Stimulated activated CD4-positive, alpha-beta T cell treated with anti-CD3 and anti-CD28 coated beads, Interleukin-12 subunit alpha, Interleukin-12 subunit beta, amount 100 ng/mL, for 48 hours (primary cell): Measurements from ENCODE around the gene CXXC1.
"Not testable (repeated sequence)": the region's sequence is repeated elsewhere in the genome, so short reads cannot be mapped to it uniquely, and the experiment has no call there.

Source experiments
- DNase-seq, 3 donors: peaks; one replicate each; pipeline ENCODE4 v3.0.0-alpha.2; 2020; ENCODE audit warnings: low read depth in 2 of 3, low spot score in 1 of 3

Gene CXXC1

GRCh38 chr18:50298443-50299284 lies 11.2 kb upstream of the CXXC1 start:
- DNase-seq: no peak

- peak; percentile 49 to 64 (median 63) for DNase-seq
Measured at GRCh38 chr18:50297621-50298442, 10.3 kb upstream of the CXXC1 start.

GRCh38 chr18:50293039-50293438 lies 5.5 kb upstream of the CXXC1 start:
- DNase-seq: no peak

GRCh38 chr18:50289108-50289443 lies 1.6 kb upstream of the CXXC1 start:
- DNase-seq: no peak

- not testable (repeated sequence) for DNase-seq
Measured at GRCh38 chr18:50288348-50289107, 1.0 kb upstream of the CXXC1 start.

- no peak for DNase-seq
Measured at GRCh38 chr18:50287028-50287440, 458 bp downstream of the CXXC1 start.

- DNase-seq: no peak
Measured at GRCh38 chr18:50286391-50287027, 983 bp downstream of the CXXC1 start.

- no peak for DNase-seq
Measured at GRCh38 chr18:50285631-50286321, 1.7 kb downstream of the CXXC1 start.

GRCh38 chr18:50285071-50285470 lies 2.4 kb downstream of the CXXC1 start:
- no peak for DNase-seq

GRCh38 chr18:50284255-50284885 lies 3.1 kb downstream of the CXXC1 start:
- no peak for DNase-seq

- DNase-seq: no peak
Measured at GRCh38 chr18:50283469-50284209, 3.9 kb downstream of the CXXC1 start.

- no peak for DNase-seq
Measured at GRCh38 chr18:50282521-50283335, 4.8 kb downstream of the CXXC1 start.

GRCh38 chr18:50281972-50282520 lies 5.4 kb downstream of the CXXC1 start:
- DNase-seq: no peak

GRCh38 chr18:50281295-50281971 lies 6.1 kb downstream of the CXXC1 start, which contains the start of gene MBD1:
Gene MBD1, minus strand, starts transcription at chr18:50281523. Its CDS starts 1,531 bp downstream, at chr18:50279992.
- DNase-seq: peak; percentile 85 to 94 (median 92)

- no peak for DNase-seq
Measured at GRCh38 chr18:50280707-50281294, 6.7 kb downstream of the CXXC1 start.

GRCh38 chr18:50279752-50280151 lies 7.7 kb downstream of the CXXC1 start:
- DNase-seq: no peak

- no peak for DNase-seq
Measured at GRCh38 chr18:50277942-50278341, 9.6 kb downstream of the CXXC1 start.
